ENCODE results near the gene OLFML2A.
"Not testable (repeated sequence)": the region's sequence is repeated elsewhere in the genome, so short reads cannot be mapped to it uniquely, and the experiment has no call there.

The OLFML2A gene

DNA sequence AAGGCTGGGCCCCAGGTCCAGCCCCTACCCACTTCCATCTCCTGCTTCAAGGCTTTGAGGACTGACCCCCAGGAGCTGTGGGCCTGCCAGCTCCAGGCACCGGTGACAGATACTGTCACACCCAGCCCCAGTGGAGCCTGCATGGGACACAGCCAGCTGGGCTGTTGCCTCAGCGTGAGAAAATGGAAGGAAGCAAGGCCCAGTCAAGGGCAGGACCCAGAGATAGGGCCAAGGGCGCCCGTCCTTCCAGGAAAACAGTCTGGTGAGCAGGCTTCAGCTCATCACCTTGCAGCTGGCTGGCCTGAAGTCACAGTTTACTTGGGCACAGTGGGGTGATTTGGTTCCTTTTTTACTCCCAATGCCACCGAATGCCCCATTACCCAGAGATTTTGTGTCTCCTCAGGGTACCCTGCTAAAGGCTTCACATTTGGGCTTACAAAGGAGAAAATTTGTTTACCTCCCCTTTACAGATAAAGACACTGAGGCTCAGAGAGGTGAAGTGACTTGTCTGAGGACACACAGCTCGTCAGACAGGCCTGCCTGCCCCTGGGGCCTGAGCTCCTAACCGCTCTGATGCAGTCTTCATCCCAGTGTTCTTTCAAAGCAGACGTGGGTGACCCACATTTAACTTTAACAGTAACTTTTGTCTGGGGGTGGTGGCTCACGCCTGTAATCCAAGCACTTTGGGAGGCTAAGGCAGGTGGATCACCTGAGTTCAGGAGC lies 54.9 kb downstream of the OLFML2A start:
- DNase-seq: no peak

DNA sequence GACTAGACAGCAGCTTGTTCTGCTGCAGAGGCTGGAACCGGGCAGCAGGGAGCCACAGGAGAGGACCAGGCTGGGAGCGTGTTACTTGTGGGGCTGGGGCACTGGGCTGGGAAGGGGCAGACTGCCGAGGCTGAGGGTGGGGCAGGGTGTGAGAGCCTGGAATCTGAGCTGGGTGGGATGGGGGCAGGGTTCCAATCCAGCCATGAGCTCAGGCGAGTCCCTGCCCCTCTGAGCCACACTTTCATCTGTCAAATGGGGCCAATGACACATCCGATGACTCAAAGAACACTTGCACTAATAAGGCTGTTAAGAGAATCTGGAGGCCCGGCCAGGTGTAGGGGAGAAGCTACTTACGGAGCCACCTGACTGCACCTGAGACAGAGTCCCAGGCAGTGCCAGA lies 57.7 kb downstream of the OLFML2A start:
- DNase-seq: no peak

DNA sequence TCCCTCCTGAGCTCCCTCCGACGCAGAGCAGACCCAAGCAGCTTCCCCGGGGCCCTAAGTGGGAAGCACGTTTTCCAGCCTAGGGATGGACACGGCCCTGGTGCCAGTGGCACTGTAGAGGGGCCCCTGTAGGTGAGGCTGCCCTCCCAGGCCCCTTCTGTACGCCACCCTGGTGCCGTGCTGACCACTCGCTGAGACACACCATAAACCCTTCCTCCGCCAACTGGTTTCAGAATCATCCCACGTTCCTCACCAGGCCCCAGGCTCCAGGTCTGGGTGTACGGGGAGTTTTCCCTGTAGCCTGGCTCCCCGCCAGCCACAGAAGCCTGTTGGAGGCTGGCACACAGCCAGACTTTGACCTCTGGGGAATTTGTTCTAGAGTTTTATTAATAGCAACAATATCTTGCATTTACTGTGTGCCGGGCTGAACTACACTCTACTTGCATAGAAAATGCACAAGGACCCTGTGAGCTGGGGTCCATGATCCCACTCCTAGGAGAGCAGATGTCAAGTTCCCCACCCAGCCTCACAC lies 58.2 kb downstream of the OLFML2A start:
- no peak for DNase-seq

DNA sequence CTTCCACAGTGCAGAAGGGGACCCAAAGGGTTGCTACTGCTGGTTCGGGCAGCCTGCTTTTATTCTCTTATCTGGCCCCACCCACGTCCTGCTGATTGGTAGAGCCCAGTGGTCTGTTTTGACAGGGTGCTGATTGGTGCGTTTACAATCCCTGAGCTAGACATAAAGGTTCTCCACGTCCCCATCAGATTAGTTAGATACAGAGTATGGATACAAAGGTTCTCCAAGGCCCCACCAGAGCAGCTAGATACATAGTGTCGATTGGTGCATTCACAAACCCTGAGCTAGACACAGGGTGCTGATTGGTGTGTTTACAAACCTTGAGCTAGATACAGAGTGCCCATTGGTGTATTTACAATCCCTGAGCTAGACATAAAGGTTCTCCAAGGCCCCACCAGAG lies 61.2 kb downstream of the OLFML2A start:
- DNase-seq: not testable (repeated sequence)

DNA sequence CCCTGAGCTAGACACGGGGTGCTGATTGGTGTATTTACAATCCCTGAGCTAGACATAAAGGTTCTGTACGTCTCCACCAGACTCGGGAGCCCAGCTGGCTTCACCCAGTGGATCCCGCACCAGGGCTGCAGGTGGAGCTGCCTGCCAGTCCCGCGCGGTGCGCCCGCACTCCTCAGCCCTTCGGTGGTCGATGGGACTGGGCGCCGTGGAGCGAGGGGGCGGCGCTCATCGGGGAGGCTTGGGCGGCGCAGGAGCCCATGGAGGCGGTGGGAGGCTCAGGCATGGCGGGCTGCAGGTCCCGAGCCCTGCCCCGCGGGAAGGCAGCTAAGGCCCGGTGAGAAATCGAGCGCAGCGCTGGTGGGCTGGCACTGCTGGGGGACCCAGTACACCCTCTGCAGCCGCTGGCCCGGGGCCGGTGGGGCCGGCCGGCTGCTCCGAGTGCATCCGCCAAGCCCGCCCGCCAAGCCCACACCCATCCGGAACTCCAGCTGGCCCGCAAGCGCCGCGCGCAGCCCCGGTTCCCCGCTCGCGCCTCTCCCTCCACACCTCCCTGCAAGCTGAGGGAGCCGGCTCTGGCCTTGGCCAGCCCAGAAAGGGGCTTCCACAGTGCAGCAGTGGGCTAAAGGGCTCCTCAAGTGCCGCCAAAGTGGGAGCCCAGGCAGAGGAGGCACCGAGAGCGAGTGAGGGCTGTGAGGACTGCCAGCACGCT lies 61.8 kb downstream of the OLFML2A start:
- not testable (repeated sequence) for DNase-seq

DNA sequence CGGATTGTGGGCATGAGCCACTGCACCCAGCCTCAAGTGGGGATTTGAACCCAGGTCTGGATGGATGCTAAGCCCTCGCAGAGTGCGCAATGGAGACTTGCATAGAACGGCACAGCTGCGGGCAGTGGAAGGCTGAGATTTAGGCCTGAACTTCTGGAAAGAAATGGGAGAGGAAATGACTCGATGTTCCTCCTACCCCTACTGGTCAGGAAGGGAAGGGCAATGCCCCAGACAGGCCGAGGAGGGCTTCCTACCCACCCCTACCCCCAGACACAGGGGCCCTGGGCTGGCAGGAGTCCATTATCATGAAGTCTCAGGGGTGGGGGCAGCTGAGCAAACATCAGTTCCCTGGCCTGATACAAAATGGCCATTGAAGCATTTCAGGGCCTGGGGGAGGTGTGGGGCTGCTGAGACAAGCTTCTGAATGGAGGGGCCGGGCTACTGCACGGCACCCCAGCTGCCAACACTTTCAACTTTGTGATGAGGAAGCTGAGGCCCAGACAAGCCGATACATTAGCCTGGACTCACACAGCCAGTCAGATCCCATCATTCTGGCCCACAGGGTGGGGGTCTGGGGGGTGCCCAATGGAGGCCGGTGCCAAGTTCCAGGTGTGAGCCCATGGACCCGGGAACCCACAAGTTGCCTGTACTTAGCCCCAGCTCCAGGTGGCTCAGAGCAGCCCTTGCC lies 62.8 kb downstream of the OLFML2A start:
- DNase-seq: no peak

DNA sequence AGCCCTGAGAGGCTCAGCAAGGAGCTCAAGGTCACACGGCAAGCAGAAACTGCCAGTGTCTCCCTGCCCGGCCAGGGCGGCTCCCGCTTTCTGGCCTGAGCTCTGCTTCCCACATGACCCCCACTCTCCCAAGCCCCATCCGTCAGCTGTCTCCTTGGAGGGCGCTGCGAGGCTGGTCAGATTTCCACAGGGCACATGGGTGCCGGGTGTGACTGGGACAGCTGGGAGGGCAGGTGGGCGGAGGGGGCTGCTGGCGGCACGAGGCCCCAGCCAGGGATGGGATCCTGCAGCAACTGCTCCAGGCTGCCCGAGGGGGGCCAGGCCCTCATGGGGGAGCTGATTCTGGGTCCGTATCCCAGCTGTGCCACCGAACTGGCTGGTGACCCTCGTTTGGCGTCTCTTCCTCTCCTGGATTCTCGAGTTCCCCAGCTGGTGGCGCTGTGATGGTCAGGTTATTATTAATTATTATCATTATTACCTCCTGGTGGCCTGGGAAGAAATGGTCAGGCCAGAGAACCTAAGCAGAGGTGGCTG lies 63.4 kb downstream of the OLFML2A start:
- DNase-seq: no peak

DNA sequence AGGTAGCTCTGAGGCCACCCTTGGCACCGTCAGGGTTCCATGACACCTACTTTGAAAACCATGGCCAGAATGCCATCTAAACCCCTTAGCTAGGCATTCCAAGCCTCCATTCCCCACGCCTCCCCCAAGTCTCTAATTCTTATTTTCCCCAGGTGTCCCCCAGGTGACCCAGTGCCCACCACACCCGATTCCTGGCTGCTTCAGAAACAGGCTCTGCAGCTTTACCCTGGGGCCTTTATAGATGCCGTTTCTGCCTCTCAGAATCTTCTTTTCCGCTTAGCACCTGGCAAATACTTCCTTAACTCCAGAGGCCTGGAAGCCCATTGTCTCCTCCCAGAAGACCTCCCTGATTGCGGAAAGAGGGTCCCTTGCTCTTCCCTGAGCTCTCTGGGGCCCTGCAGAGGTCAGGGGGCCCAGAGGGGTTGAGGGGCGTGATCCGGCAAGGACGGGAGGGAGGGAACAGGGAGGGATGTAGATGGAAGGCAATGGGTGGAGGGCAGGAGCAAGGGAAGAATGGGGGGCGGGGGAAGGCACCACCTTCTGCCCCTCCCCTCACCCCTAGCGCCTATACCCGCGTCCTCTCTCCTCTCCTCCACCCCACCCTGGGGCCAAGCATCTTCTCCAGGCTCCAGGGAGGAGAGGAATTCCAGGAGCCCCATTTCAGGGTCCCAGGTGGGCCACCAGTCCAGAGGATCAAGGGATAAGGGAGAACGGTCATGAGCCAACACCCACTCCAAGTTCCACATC lies 64.3 kb downstream of the OLFML2A start:
- DNase-seq: no peak

DNA sequence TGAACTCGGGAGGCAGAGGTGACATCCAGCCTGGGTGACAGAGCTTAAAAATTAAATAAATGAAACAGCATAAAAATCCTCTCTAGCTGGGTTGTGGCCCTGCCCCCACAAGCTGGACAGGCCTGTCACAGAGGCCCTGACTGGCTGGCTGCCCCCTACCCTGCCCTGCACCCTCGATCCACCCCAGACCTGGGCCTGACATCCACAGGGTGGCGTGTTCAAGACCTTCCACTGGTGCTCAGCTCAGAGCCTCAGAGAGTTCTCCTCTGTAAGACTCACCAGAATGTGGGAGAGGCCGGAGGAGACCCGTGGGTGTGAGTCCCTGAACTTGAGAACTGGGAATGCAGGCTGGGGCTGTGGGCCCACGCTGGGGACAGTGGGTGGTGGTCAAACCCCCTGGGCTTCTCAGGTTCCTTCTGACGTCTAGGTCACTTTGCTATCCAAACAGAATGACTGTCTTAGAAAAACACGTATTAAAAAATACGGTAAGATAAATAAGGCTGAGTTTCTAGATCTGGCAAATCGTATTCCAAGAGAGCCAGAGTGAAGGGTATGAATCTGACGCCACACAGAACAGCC lies 66.6 kb downstream of the OLFML2A start:
- DNase-seq: no peak

DNA sequence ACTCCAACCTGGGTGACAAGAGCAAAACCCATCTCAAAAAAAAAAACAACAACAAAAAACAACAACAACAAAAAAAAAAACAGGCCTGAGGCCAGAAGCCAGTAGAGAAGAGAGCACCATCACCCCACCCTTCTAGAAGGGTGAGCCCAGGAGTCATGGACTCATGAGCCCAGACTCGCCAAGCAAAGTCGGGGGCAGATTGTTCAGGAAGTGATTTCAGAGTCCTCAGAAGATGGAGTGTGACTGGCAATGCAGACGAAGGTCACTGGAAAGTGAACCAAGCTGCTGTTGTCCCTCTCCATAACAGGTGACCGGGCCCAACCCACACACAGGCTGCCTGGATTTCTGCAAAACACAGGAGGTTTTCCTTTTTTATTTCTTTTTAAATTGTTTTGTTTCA lies 67.4 kb downstream of the OLFML2A start:
- no peak for DNase-seq

DNA sequence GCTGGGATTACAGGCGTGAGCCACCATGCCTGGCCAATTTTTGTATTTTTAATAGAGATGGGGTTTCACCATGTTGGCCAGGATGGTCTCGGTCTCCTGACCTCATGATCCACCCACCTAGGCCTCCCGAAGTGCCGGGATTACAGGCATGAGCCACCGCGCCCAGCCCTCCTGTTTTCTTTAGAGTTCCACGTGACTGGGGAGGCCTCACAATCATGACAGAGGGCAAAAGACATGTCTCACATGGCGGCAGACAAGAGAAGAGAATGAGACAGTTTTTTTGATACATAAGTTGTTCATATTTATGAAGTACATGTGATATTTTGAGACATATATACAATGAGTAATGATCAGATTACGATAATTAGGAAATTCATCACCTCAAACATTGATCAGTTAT lies 69.5 kb downstream of the OLFML2A start:
- not testable (repeated sequence) for DNase-seq

DNA sequence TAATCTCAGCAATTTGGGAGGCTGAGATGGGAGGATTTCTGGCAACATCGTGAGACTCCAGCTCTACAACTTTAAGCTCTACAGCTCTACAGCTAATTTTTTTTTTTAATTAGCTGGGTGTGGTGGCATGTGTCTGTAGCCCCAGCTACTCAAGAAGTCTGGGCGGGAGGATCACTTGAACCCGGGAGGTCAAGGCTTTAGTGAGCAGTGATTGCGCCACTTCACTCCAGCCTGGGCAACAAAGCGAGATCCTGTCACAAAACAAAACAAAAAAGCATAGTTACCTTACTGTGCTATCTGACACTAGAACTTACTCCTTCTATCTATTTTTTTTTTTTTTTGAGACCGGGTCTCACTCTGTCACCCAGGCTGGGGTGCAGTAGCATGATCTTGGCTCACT lies 70.0 kb downstream of the OLFML2A start:
- DNase-seq: no peak

DNA sequence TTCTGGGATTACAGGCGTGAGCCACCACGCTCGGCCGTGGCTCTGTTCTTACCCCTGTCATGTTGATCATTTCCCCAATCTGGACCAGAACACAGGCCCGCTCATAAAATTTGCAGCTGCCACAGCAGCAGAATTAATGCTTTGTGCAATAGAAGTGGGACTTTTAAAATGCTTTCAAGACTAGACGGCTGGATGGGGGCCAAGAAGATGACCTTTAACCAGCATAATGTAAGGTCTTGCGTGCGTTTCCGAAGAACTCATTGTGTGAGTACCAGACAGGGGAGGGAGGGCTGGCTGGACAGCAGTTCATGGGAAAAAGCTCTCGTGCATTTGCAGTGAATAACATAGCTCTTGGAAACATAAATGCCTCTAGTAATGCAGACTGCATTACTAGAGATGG lies 72.9 kb downstream of the OLFML2A start:
- DNase-seq: no peak

DNA sequence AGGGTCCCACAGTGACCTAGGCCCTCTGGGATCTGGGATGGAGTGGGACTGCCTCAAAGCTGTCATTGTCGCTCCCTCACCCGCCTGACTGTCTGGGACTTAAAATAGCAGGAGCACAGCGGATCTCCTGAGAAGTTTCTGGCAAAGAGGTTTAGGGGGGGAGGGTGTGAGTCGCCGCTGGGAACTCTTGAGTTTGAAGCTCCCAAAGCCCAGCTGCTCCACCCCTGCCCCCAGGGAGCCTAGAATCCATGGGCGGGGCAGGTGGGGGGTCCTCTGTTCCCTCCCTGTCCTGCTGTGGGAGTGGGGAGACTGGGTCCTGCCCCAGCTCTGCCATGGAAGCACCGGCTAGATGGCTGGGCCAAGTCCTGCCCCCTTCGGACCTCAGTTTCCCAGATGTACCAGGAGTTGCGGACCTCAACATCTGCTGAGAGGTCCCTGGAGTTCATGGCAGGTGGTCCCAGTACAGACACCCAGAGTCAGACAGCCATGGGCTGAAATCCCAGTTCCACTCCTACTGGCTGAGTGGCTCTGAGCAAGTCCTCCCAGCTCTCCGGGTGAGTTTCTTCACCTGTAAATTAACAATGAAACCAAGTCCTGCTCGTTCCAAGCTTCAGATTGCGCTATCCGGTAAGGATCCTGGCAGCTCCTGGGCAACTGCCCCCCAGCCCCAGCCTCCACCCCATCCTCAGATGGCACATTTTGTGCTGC lies 75.3 kb downstream of the OLFML2A start:
- no peak for DNase-seq

DNA sequence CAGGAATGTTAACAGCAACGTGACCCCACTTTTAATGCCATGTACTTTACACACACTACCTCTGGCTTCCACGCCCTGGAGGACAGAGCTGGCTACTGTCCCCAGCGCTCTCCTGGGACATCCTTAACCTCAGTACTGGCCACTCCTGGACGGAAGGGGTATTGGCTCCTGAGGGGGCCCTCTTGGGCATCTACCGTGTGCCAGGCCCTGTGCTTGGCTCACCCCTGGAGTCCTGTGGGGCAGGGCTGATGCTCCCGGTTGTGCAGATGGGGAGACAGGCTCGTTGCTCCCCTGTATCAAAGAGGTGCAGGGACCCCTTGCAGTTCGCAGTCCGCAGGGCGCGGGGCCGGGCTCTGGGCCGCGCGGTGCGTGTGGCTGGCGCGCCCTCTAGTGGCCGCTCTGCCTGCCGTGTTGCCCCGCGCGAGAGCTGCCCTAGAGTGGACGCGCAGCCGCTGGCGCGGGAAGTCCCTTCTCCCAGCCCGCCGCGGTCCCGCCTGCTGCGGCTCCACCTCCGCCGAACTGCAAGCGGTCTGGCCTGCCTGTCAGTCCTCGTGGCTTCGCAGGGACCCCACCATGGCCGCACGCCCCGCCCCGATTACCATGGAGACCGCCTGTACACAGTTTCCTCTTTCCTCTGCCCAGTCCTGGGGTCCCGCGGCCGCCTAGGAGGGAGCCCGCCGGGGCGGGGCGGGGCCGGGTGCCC lies 76.0 kb downstream of the OLFML2A start, which contains the start of gene WDR38:
TSS of gene WDR38 (plus strand) at position 632 of the 703 bp plus-strand sequence. CDS start 72 bp downstream, outside the sequence.
- peak; percentile 91 to 92 for DNase-seq

DNA sequence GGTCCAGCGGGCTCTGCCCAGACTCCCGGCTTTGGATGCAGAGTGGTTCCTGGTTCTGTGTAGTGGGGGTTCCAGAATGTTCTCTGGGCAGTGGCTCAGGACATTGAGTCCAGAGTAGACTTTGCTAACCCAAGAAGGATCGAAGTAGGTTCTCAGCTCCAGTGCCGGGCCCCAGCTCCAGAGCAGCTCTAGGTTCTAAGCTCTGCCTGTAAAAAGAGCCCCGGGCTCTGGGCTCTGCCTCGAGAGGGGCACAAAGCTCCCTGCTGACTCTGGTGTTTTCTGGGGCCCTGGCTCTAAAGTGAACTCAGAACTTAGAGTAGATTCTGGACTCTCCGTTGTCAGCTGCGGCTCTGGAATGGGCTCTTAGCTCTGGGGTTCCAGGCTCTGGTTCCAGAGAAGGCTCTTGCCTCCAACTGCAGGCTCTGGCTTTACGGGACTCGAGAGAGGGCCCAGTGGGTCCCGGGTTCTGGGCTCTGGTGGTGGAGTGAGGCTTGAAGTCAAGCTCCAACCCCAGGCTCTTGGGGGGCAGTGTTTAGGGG lies 76.7 kb downstream of the OLFML2A start:
- DNase-seq: no peak

DNA sequence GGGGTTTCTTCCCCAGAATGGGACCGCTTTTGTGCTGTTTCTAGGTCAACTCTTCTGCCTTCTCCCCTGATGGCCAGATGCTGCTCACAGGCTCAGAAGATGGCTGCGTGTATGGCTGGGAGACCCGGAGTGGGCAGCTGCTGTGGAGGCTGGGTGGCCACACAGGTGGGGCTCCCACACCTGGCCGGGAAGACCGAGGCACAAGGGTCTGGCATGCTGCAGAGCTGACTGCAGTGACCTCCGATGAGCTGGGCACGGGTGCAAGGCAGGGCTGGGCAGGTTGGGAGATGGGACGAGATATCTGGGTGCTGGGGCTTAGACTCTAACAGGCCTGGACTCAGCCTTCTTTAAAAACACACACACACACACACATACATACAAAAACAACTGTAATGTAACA lies 77.2 kb downstream of the OLFML2A start:
- DNase-seq: no peak

DNA sequence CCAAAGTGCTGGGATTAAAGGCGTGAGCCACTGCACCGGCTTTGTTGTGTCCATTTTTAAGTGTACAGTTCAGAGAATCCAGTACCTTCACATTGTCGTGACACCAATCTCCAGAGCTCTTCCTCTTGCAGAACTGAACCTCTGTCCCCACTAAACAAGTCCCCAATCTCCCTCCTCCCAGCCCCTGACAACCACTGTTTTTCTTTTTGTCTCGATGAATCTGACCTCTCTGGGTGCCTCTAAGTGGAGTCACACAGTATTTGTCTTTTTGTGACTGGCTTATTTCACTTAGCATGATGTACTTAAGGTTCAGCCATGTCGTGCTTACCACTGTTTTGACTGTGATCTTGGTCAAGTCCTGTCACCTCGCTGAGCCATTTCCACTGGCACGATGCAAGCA lies 77.9 kb downstream of the OLFML2A start:
- no peak for DNase-seq

DNA sequence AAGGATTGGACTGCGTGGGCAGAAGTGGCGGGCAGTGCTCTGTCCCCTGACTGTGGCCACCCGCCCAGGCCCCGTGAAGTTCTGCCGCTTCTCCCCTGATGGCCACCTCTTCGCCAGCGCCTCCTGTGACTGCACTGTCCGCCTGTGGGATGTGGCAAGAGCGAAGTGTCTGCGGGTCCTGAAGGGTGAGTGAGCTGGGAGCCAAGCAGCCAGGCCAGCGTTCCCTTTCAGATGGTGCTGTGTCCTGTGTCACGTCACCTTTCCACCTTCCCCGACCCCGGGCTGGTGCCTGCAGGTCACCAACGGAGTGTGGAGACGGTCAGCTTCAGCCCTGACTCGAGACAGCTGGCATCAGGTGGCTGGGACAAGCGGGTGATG lies 78.6 kb downstream of the OLFML2A start:
- no peak for DNase-seq

DNA sequence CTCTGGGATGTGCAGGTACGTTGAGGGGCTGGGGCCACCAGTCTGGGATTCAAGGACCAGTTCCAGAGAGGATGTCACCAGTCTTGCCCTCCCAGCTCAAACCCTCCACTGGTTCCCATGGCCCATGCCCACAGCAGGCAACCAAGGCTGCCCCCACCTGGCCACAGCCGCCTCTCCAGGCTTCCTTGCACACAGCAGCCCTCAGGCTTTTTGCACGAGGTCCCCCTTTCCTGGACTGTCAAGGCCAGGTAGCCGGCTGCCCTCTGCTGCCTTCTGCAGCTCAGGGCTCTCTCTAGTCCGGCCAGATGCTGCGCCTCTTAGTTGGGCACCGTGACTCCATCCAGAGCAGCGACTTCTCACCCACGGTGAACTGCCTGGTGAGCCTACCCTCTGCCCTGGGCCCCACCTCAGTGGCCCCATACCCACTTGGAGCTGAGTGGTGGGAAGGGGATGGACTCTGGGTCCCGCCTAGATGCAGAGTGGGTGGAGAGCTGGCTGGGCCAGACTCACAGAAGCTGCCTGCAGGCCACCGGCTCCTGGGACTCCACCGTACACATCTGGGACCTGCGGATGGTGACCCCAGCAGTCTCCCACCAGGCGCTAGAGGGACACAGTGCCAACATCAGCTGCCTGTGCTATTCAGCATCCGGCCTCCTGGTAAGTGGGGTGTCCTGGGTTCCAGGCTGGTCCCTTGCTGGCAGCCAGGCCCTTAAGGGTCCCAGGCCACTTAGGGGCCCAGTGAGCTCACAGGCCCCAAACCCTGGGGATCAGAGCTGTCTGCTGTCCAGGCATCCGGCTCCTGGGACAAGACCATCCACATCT lies 79.2 kb downstream of the OLFML2A start:
- DNase-seq: no peak

Measured in CD4-positive, alpha-beta T cell treated with Interleukin-1 beta for 1 hour (primary cell).